EH (cell line): ENCODE results near the gene VSIG2.

Experiments
- DNase-seq: peaks from one replicate; pipeline ENCODE4 v3.0.0-alpha.2; 2015; ENCODE audit warnings: low read depth

Gene VSIG2

DNA sequence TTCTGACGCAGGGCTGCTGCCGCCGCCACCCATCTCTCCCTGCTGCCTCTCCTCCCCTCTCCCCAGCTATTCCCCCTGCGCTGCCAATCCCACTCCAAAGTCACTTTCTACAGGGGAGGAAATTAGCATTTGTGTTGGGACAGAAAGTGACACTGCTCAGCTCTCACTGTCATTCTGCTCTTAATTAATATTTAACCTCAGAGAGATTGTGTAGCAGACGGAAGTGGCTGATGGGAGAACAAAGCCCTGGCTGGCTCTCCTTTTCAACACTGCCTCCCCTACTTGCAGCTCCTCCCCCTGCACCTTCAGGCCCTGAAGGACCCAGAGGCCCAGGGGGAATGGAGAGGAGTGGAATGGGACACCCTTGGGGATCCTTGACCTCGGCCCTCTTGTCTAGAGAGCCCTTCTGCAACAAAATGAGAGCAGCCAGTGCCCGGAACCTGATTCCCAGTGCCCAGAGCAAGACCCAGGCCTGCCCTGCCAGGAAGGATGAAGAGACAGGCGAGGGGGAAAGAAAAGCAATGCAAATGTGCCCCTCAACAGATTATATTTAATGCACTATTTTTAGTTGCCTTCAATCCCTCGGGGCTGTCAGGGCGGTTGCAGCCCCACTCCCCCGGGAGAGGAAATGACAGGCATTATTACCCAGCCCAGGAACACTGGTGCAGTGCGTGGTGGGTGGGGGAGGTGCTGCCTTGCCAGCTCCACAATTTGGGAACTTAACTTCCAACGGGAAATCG, 26.9 kb downstream of the VSIG2 start:
- DNase-seq, result no peak

DNA sequence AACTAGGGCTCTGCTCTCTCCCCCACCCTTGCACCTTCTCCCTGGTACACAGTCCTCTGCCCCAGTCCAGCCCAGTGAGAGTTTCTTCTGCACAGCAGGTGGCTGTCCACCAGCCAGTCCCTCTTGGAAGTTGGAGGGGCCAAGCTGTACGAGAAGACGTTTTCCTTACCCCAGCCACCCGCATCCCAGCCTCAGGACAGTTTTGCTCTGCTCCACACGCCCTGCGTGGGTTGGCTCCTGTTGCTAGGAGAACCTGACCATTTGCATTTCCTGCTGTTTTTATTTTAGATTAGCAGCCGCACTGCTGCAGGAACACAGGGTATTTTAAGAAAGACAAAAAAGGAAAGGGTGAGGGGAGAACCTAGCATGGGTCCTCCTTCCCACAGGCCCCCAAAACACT, 29.9 kb downstream of the VSIG2 start:
- DNase-seq, result no peak

DNA sequence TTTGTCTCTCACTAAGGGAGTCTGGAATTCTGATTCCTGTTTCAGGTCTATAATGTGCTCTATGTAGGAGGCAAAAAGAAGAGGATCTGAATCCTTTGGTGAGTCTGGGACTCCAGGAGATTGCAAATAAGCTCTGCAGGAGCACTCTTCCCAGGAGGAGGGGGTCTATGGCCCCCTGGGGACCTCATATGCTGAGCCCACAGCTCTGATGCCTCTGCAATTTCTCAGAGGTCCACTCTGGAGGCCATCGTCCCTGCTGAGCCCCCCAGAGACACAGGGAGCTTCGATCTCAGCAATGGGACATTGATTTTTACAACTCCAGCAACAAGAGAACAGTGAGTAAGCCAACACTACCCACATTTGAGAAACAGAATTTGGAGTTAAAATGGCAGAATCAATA, 32.5 kb downstream of the VSIG2 start:
- DNase-seq, result no peak

DNA sequence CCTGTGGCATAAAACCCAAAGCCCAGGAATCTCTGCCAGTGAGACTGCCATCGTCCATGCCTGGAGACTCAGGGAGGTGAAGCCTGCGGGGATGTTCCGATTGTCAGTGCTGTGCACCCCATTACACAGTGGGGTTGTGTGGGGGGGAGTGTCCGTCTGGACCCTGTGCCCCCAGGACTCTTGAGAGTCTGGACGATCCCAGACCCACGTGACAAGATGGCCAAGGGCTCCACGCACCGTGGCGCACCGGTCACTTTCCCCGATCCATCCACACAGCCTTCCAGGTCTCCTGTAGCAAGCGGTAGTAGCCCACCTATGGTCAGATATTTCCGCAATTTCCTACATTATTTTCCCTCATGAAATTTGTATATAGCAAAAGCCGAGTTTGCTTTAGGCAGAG, 33.3 kb downstream of the VSIG2 start:
- no peak for DNase-seq

DNA sequence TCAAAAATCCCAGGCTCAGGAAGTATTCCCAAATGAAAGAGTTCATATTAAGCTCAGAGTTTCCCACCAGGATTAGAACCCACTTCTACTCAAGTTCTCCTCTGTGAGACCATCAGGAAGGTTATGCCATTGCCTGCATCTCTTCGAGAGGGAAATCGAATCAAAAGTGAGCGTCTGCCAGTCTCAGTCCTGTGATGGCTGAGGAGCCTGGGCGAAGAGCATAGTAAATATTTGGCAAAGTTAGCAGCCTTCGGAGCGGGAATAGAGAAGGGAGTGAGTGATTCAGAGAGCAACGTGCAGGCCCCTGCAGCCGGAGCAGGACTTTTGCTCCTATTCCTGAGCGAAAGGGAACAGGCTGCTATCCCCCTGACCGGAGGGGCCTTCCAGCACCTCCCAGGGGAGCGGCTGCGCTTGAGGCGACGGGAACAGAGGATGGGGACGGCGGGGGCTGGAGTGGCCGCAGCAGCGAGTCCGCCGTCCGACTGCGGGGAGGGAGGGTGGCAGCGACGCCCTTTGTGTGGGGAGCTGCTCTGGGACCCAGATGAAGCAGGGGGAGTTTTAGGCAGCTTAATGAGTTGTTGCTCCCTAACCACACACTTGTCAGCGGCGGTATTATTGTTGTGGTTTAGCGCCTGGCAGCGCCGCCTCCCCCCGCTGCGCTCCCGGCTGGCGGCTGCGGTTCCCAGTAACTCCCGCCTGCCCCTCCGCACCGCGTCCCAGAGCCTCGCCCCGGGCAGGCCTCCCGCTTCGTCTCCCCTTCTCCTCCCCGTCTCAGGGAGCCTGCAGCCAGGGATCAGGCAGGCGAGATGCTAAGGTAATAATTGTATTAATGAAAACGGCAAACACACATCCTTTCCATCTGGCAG, 34.0 kb downstream of the VSIG2 start:
- peak; percentile 31 for DNase-seq

DNA sequence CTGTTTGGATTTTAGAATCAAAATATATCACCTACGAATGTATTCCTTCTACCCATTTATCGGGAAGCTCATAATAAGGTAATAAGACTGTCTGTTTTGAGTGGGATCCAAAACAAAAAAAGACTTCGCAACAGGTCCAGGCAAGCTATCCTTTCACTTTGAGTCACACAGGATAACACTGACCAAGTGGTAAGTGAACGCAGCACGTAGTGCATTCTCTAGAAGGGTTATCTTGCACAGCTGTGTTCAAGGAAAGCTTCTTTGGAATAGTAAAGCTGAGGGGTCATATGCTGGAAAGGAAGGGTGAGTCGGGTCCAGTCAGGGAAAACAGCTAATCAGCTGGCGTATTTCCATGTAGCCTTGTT, 34.7 kb downstream of the VSIG2 start:
- peak; percentile 5 for DNase-seq

DNA sequence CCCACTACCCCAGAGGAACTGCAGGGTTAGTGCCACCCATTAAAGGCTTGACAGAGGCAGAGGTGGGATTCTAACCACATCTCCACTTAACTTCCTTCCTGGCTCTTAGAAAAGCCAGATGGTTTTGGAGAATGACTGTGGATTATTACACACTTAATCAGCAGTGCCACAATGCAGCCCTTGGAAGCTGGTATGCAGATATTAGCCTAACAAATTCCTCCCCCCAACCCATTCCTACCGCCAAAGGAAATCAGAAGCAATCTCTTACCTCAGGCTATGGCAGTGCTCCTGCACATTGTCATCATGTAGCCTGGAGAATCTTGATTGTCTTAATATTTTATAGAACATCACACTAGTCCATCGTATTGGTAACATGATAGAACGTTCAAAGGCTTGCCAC, 35.5 kb downstream of the VSIG2 start:
- peak; percentile 48 for DNase-seq

DNA sequence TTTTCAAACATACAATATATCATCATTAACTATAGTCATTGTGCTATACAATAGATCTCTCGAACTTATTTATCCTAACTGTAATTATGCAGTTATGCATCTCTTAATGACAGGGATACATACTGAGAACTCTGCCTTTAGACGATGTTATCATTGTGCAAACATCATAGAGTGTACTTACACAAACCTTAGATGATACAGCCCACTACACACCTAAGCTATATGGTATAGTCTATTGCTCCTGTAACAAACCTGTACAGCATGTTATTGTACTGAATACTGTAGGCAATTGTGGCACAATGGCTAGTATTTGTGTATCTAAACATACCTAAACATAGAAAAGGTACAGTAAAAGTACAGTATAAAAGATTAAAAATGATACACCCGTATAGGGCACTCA, 39.7 kb downstream of the VSIG2 start:
- DNase-seq, result no peak

DNA sequence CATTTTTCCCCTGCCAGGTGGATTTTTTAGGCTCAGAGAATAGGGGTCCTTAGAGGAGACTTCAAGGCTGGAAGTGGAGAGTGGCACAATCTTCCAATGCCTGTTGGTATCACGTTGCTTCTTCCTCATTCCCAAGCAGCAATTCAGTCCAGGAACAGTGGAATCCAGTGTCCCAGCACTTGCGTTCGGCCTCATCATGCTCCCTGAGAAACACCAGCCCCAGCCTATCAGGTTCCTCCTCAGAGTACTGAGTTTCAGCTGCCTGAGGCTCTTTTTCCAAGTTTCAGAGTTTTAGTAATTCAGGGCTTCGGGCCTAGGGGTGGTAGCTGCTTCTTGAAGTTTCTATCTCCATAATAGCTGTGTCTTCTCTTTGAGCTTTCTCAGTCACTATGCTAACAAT, 44.2 kb downstream of the VSIG2 start:
- peak; percentile 3 for DNase-seq

DNA sequence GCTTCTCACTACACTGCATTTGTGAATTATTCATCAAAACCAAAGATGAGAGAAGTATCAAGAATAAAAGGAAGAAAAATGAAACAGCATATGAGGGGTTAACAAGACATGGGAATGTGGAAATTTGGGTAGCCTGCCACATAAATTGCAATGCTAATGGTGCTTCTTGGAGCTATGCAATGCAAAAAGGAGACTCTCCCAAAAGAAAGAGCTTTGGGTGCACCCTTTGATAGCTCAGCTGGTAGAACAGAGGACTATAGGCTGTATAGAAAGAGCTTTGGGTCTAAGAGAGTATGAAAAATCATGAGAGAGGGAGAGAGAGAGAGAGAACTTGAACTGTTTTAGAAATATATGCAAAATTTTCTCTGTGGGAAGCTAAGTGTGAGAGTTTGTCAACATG, 52.0 kb downstream of the VSIG2 start:
- no peak for DNase-seq

DNA sequence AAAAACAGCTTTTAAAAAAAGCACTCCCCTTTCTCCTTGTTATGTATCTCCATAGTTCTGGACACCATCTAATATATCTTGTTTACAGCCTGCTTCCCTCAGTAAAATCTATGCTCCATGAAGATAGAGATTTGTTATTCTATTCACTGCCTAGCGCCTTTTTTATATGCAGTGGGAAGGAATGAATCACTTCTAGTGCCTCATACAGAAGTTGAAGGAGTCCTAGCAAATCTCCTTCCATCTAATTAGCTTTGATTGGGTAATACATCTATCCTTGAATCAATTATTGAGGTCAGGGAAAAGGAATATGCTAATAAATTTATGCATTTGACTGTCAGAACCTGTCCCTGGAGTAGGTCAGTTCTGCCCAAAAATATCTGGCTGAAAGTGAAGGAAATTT, 52.5 kb downstream of the VSIG2 start:
- DNase-seq, result no peak
